ENCODE measurements around the gene LRRC56.
A peak's percentile ranks its signal among the peaks of the same experiment; 100 is the strongest.

The LRRC56 gene, protein sequence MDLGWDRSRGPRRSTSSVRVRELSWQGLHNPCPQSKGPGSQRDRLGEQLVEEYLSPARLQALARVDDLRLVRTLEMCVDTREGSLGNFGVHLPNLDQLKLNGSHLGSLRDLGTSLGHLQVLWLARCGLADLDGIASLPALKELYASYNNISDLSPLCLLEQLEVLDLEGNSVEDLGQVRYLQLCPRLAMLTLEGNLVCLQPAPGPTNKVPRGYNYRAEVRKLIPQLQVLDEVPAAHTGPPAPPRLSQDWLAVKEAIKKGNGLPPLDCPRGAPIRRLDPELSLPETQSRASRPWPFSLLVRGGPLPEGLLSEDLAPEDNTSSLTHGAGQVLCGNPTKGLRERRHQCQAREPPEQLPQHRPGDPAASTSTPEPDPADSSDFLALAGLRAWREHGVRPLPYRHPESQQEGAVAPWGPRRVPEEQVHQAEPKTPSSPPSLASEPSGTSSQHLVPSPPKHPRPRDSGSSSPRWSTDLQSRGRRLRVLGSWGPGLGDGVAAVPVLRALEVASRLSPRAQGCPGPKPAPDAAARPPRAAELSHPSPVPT

DNA sequence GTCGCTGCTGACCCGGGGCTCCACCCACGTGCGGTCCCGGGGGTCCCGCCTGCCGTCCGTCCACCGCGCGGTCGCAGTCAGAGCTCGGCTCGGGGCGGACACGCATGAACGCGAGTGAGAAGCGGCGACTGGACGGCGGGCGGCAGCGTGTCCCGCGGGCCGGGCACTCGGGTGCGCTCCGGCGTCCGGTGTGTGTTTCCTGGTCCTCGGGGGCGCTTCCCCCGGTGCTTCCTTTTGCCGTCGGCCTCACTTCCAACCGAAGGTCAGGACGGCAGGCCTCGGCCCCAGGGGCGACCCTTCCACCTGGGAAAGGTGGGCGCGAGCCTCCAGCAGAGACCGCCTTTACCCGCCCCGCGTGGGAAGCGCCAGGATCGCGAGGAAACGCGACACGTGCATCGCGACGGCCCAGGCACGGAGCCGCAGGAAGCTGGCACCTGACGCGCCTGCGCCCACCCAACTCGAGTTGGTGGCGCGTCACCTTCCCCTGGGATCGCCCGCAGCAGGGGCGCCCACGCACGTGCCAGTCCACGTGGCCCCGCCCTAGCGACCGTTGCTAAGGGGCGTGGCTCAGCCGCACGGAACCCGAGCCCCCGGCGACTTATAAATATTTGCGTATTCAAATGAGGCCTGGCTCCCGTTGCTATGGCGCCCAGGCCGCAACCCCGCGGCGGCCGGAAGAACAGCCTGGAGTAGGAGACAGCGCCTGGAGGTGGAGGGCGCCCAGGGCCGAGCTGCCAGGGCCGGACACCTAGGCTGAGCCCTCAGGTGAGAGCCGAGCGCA, at the start of gene LRRC56:
Gene LRRC56, plus strand, starts transcription at position 687 of the 781 bp plus-strand sequence. CDS start 3,158 bp downstream, outside the sequence.
- DNase-seq: peak; percentile 80 to 85 (median 82)

DNA sequence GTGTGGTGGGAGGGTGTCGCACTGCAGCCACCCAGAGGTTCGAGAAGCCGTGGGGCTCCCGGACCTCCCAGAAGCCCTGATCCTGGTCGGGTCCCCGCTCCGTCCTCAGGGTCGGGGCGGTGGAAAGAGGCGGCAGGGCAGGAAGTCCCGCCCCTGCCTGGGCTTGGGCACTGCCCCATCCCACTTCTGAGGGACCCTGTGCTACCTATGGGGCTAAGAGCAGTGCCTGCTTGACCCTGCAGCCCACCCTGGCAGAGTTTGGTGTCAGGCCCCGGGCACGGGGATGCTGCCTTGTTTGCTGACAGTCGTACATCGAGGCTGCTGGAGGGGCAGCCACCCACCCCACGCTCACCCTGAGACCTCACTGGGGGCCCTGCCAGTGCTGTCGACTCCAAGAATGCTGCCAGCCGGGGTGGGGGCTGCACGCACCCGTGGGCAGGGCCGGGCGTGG, 49.7 kb upstream of the LRRC56 start:
- DNase-seq: no peak

DNA sequence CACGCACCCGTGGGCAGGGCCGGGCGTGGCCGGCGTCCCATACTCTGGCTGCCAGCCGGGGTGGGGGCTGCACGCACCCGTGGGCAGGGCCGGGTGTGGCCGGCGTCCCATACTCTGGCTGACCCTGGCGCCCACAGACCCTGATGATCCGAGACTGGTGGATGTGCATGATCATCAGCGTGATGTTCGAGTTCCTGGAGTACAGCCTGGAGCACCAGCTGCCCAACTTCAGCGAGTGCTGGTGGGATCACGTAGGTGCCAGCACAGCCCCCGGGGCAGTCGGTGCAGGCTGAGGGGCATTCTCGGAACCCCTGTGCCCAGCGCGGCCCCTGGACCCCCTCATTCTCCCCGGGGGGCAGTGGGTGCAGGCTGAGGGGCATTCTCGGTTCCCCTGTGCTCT, 49.3 kb upstream of the LRRC56 start:
- DNase-seq: no peak

DNA sequence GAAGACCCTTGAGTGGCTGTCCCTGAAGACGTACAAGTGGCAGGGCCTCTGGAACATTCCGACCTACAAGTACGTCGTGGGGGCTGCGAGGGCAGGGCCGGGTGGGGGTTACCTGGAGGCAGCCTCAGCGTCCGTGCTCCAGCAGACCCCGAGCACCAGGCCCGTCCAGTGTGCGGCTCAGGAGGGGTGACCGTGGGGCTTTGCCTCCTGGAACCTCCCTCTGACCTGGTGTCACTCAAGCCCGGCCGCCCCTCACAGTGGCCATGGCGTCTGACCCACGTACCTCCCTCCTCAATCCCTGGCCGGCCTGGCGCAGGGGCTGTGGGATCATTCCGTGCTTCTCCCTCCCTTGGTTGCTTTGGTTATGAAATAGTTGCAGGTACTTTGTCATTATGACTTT, 48.7 kb upstream of the LRRC56 start:
- DNase-seq: no peak

DNA sequence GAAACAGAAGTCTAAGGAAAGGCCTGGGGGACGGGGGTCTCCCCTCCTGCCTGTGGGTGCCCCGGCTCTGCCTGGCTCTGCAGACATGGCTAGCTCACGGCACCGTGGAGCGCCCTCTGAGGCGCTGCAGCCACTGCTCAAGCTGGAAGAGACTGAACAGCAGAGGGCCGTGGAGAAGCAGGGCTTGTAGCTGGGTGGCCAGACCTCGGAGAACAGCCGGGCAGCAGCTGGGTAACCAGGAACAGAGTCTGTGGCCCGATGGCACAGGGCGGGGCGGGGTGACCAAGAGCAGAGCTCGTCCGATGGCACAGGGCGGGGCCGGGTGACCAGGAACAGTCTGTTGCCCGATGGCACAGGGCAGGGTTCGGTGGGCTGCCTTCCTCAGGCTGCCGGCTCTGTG, 48.3 kb upstream of the LRRC56 start:
- DNase-seq: no peak

DNA sequence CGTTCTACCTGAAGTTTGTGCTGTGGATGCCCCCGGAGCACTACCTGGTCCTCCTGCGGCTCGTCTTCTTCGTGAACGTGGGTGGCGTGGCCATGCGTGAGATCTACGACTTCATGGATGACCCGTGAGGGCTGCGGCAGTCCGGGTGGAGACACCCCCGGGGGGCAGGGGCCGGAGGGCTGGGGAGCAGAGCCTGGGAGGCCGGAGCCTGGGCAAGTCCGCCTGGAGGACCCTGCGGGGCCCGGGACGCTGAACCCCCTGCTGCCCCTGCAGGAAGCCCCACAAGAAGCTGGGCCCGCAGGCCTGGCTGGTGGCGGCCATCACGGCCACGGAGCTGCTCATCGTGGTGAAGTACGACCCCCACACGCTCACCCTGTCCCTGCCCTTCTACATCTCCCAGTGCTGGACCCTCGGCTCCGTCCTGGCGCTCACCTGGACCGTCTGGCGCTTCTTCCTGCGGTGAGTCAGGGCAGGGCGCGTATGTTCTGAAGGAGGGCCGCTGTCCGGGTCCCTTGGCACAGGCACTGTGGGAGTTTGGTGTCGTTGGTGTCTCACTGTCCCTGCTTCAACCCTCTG, 47.6 kb upstream of the LRRC56 start:
- no peak for DNase-seq

DNA sequence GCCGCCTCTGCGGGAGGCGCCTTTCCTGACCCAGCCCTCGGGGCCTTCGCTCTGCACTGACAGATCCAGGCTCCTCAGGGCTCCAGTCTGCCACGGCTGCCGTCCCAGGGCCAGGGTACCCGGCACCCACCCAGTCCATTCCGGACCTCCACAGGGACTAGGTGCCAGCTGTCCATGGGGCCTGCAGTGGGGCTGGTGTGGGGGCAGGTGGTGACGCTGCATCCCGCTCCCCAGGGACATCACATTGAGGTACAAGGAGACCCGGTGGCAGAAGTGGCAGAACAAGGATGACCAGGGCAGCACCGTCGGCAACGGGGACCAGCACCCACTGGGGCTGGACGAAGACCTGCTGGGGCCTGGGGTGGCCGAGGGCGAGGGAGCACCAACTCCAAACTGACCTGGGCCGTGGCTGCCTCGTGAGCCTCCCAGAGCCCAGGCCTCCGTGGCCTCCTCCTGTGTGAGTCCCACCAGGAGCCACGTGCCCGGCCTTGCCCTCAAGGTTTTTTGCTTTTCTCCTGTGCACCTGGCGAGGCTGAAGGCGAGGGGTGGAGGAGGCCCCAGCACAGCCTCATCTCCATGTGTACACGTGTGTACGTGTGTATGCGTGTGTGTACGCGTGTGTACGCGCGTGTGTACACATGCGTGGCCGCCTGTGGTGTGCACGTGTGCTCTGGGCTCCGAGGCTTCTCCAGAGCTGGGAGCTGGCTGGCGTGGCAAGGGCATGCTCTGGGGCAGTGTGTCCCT, 47.0 kb upstream of the LRRC56 start:
- DNase-seq: no peak

DNA sequence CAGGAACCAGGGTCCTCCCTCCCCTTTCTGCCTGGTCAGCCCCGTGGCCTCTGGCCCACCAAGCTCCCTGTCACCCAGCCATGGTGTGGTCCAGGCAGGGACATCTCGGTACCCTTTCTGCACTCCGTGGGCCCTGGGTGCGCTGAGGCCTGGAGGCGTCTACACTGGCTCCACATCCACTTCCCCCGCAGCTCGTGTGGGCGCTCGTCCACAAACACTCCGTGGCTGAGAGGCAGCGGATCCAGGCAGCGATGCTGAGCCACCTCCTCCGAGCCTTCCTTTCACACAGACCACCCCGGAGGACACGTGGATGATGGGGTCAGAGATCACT, 46.4 kb upstream of the LRRC56 start:
- no peak for DNase-seq

DNA sequence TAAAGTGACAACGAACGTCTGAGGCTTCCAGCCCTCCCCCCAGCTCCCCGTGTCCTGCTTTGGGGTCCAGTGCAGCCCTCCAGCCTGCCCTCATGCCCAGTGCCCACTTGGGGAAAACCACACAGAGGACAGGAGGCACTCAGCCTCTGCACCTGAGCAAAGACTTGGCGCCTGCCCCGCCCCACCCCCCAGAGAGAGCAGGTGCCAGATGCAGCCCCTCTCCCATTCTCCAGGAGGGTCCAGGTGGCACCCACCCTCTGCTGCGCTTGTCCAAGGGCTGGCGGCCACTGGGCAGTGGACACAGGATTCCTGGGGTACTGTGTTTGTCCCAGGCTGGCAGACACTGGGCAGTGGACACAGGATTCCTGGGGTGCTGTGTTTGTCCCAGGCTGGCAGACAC, 46.0 kb upstream of the LRRC56 start:
- DNase-seq: no peak

DNA sequence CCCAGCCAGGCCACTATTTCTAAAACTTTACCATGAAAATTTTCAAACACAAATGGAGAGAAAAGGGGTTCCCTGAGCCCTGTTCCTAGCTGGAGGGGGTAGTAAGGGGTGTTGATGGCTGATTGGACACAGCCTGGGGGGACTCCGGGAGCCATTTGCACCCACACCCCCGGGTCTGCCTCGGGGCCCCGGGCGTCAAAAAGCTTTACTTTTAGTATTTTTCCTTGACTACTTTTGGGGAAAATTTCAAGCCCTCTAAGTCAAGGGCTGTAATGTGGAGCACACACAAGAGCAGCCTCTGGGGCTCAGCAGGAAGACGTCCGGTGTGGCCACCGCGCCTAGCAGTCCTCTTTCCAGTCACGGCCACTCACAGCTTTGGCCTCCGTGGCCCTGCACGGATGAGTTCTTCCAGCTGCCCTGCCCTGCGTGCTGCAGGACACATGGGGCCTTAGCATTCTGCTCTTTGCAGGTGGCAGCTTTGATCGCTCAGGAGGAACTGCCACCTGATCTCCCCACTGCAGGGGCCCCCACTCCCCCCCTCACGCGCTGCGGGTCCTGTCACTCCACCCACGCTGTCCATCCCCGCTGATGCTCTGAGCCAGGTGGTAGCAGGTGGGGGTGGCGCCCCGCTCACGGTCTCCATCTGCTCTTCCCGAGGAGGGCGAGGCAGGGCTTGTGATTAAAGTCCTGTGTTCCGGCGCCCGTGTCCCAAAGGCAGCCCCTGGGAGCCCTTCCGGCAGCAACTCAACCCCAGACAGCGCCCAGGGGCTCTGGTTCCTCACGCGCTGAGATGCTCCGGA, 44.7 kb upstream of the LRRC56 start:
- no peak for DNase-seq

DNA sequence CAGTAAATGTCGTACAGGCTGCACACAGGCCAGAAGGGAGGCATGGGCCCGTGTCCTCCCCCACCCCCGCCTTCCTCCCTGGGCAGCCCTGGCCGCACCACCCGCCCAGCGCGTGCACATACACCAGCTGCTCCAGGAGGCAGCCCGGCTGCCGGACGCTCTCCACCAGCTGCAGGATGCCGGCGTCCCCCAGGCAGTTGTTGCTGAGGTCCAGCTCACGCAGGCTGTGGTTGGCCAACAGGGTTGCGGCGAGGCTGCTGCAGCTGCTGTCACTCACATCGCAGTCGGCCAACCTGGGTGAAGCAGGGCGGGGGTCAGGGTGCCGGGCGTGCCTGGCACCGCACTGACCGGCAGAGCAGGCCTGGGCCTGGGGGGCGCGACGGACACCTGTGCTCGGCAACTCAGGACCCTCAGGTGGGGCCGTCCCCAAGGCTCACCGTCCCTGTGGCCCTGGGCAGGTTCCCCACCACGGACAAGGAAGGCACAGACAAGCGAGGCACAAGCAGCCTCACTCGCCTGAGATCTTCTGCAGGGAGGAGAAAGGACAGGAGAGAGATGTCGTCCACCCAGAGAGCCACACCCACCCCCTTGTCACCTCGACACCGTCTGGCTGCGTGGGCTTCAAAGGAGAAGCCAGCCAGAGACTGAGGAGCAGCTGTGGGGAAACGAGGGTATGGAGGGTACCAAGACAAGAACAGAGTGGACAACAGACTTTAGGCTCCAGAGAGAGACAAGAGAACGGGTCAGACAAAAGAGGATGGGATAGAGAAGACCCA, 42.4 kb upstream of the LRRC56 start:
- no peak for DNase-seq

DNA sequence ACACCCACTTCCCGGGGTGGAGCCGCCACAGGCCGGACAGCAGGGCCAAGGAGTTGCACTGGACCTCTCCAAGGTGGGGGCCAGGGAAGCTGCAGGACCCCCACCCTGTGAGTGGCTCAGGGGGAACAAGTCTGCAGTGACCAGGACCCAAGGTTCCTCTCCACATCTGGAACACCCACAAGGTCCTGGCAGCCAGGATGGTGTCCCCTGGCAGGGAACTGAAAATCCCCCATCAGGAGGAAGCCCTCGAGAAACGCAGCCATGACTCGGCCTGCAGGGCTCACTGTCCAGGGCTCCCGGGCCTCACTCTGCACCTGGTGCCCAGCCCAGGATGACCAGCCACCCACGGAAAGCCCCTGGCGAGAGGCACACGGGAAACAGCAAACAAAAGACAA, 41.8 kb upstream of the LRRC56 start:
- DNase-seq: peak in 1 of 3 donors; percentile 7

DNA sequence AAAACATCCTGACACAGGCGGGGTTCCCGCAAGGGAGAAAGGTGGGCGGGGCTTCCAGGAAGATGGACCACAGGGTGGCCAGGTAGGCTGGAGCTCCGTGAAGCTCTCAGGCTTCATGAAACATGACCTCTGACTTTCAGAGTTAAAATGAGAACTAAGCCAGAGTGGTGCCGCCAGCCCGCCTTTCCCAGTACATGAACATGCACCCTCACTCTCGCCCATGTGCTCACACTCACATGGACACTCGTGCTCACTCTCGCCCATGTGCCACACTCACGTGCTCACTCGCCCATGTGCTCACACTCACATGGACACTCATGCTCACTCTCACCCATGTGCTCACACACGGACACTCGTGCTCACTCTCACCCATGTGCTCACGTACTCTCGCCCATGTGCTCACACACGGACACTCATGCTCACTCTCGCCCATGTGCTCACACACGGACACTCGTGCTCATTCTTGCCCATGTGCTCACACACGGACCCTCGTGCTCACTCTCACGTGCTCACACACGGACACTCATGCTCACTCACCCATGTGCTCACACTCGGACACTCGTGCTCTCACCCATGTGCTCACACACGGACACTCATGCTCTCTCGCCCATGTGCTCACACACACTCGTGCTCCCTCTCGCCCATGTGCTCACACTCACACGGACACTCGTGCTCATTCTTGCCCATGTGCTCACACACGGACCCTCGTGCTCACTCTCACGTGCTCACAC, 40.3 kb upstream of the LRRC56 start:
- no peak for DNase-seq

DNA sequence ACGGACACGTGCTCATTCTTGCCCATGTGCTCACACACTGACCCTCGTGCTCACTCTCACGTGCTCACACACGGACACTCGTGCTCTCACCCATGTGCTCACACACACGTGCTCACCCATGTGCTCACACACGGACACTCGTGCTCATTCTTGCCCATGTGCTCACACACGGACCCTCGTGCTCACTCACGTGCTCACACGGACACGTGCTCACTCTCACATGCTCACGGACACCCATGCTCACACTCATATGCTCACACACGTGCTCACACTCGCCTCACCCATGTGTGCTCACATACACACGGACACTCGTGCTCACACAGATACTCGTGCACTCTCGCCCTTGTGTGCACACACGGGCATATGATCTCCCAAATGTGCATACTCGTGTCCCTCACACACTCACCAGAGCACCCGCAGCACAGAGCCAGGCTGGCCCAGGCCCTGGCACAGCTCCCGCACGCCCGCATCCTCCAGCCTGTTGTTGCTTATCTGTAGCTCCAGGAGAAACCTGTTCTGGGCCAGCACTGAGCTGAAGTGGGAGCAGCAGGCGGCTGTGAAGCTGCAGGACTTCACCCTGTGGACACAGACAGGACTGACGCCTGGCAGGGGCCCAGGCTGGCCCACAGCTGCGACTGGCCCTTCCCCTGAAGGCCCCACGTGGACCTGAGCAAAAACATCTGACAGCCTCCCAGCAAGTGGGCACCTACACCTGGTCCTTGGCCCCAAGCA, 39.6 kb upstream of the LRRC56 start:
- no peak for DNase-seq

DNA sequence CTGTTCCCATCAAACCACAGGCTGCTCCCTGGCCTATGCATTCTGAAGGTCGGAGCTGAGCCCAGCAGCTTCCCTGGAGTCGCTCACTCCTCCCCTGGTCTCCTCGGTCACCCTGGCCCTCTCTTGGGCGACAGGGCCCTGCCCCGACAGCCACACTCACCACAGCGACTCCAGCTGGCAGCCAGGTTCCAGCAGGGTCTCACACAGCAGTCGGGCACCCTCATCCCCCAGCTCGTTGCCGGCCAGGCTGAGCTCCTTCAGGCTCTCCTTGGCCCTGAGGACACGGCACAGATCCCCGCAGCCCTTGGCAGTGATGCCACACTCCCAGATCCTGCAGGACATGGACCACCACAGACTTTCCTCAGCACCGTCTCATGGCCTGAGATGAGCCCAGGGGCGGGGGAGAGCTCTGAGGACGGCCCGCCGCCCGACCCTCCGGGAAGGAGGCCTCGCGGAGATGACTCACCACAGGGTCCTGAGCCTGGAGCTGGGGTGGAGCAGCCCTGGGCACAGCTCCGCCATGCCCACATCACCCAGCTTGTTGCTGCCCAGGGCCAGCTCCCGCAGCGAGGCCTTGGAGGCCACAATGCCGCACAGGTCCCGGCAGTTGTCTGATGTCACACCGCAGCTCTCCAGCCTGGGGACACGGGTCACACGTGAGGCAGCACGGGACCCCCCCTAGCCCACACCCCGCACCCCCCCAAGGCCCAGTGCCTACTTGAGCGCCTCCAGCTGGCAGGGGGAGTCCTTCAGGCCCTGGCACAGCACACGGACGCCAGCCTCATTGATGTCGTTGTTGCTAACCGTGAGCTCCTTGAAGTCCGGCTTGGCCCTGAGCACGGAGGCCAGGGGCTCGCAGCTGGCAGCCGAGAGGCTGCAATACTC, 38.8 kb upstream of the LRRC56 start:
- DNase-seq: no peak

DNA sequence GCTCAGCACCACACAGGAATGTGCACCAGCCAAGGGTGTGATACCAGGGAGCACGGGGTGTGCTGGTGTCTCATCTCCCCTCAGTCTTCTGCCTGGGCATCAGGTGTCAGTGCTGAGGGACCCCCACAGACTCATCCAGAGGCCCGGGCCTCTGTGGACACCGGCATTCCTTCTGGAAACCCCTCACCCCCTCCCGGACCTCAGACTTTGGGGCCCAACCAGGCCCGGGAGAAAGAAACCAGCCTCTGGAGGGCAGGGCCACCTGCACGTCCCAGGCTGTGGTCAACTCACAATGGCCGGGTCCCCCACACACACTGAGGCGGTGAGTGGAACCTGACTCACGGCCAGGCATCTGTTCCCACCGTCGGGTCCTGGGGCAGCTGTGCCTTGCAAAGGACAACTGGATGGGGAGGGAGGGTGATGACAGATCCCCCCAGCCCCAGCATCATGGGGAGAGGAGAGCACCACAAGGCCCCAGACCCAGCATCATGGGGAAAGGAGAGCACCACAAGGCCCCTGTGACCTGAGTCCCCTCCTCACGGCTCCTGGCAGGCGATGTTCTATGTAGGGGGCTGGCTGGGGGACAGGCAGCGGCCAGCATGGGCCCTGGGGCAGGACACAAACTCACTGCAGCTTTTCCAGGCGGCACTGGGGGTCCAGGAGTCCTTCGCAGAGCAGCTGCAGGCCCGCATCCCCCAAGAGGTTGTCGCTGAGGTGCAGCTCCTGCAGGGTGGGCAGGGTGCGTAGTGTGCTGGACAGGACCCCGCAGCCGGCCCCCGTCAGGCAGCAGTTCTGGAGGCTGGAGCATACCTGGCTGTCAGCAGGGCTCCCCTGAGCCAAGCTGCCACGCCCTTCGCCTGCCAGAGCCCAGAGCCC, 37.9 kb upstream of the LRRC56 start:
- no peak for DNase-seq

DNA sequence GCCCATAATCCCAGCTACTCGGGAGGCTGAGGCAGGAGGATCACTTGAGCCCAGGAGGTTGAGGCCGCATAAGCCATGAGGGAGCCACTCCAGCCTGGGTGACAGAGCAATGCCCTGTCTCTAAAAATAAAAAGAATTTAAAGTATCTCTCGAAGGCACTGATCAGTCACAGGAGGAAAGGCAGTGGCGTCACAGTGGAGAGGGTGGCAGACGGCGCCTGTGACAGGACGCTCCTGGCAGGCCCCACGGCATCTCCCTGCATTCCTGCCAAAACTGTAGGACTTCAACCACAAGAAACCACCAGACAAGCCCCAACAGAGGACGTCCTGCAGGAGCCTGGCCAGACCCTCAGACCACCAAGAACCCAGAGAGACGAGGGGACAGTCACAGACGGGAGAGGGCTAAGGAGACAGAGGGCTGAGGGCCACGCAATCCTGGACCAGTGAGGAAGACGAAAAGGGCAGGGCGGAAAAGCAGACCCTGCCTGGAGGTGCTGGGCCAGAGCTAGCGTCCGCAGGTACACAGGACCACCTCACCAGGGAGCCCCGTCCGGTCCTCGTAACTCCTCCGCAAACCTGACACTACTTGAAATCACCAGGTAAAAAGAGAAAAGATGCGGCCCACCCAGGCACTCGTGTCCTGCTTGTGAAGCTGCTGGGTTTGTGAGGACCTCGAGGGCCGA, 36.2 kb upstream of the LRRC56 start:
- no peak for DNase-seq

Measured in suppressor macrophage treated with lipopolysaccharide for 1 hour (primary cell).